DMS79 (cell line): Measurements from ENCODE around the gene METTL6.

Source experiments
- DNase-seq: peaks from one replicate; lab custom pipeline; 2025; lab: John Stamatoyannopoulos, UW

Gene METTL6

DNA sequence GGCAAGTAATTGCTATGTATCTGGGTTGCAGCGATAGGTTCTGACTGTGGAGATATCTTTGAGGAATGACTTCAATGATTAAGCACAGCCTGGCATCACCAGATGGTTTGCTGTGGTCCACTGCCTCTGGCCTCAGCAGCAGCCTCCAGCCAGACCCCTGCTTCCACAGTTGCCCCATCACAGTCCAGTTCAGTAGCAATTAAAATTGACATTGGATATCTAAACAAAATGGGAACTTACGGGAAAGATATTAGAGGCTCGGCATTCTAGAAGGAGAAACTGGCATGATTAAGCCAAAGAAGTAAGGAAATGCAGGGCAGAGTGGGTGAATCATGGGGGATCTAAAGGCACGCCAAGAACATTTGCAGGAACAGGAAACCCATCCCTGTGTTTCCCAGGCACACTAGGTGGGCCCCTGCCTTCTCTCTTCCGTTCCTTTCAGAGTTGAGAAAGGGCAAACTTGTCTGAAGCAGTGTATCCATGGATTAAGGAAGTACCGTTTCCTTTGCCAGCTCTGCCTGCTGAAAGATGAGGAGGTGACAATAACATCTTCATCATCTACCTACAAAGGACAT lies 58.7 kb downstream of the METTL6 start:
- DNase-seq: no peak

DNA sequence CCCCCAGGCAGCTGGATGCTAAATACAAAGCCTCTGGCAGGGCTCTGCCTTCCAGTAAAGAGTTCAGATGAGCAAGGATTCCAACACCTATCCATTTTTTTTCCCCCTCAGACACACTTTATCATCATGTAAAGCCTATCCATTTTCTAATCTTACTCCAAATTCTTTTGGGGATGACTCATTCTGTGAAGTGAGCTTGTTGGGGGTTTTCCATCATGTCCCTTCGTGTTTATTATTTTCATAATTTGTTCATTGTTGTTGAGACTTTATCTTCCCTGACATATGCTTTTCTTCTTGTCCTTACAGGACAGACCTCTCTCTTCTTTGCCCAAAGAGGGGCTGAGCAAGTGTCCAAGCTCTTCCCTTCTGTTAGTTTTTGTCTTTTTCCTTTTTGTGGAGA lies 60.3 kb downstream of the METTL6 start:
- no peak for DNase-seq

DNA sequence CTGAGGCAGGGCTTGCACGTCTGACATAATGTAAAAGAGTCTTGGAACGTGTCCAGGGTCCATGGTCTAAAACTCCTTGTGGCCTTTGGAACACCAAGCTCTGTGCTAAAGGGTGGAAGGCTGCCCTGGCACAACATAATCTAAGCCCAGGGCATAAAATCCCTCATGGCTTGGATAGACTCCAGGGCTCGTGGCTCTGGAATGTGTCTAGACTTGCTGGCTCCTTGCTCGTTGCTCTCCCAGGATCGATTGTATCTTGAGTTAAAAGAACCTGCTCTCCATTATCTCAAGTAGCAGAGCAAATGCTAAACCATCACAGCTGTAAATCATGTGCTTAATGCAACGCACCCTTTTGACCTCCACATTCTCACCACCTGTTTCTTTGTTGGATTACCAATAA lies 63.3 kb downstream of the METTL6 start:
- peak; percentile 63 for DNase-seq

DNA sequence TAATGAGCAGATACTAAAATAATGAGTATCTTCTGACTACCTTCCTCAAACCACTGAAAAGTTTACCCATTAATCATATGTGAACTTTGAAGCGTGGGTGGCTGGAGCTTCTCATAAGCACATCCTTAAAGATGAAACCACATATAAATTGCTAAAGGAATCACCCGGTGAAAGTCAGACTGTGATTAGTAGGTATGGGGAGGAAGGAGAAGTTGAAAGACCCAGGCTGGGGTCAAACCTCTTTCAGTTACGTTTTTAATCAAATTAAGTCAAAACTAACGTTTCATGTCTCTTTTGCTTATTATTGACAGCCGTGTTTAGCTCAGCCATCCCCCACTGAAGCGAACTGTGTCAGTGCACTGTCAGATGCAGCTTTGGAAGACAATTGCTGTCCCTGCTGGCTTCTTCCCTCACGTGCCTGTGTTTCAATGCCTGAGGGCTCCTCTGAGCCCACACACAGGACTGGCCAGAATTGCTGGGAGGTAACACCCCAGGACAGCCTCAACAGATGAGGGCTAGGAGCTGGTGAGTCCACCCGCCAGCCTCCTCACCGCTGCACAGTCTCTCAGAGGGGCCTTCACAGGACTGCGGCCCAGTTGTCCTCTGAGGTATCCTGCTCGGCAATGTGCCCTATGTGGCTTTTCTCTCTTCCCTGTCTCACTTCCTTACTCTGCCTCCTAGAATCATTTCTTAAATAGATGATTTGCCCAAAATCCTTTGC lies 65.7 kb downstream of the METTL6 start:
- DNase-seq: no peak

DNA sequence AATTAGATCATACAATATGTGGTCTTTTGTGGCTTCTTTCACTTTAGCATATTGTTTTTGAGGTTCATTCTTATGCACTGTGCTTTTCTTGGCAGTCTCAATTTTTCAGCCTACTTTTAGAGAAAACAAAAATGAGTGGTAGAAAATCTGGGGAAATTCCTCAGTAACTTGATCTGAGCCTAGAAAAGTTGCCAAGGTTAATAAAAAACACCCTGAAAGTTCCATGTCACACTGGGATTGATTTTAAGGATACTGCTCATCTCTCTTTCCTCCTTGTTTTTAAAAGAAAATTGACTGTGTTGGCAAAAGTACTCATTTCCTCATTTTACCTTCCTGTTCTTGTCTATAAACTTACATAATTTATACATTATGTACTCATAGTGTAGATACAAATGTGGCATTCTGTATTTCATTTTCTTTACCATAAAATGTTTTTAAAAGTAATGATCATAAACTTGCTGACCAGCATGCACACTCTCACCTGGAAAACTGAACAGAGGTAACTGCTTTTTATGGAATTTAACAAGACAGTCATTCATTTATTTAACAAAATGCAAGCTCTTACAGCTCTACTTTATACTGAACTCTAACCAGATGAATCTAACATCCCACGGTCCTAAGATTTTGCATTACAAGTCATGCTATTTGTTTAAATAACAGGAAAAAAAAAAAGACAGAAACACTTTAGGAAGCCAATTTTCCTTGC lies 66.4 kb downstream of the METTL6 start:
- DNase-seq: no peak
